WI38 (cell line): ENCODE results near the gene AGRN.
"Not testable (repeated sequence)": the region's sequence is repeated elsewhere in the genome, so short reads cannot be mapped to it uniquely, and the experiment has no call there.

Source experiments
- H3K4me3 ChIP-seq: 2 replicates; pipeline ENCODE4 v1.5.1; 2011; ENCODE audit warnings: low read depth, mild to moderate bottlenecking, control low read depth, low read length
- CTCF ChIP-seq: IDR thresholded peaks from 2 replicates; pipeline ENCODE4 v1.5.1; 2012; ENCODE audit warnings: low read depth, mild to moderate bottlenecking, control low read depth, low read length

Gene AGRN

GRCh38 chr1:983798-984475, 36.0 kb upstream of the AGRN start:
- peak; percentile 53 for TF ChIP-seq CTCF
- H3K4me3 ChIP-seq: 0 out of 2 replicates have a peak overlapping the region, but pooled peaks have one; percentile 32

GRCh38 chr1:984476-984814, 35.5 kb upstream of the AGRN start:
- TF ChIP-seq CTCF: no peak
- H3K4me3 ChIP-seq: 0 out of 2 replicates have a peak overlapping the region, but pooled peaks have one; percentile 32

GRCh38 chr1:985126-985525, 34.8 kb upstream of the AGRN start:
- TF ChIP-seq CTCF: no peak
- no peak overlapping the region for H3K4me3 ChIP-seq

DNA sequence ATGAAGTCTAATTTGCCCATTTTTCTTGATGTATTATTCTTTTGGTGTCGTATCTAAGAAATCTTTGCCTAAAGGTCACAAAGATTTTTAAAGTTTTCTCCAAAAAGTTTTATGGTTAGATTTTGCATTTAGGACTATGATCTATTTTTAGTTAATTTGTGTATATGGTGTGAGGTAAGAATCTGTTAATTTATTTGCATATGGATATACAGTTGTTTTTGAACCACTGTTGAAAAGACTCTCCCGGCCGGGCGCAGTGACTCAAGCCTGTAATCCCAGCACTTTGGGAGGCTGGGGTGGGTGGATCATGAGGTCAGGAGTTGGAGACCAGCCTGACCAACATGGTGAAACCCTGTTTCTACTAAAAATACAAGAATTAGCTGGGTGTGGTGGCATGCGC, 31.9 kb upstream of the AGRN start:
- not testable (repeated sequence) for H3K4me3 ChIP-seq

GRCh38 chr1:991275-991674, 28.6 kb upstream of the AGRN start:
- not testable (repeated sequence) for H3K4me3 ChIP-seq

- TF ChIP-seq CTCF: no peak
- H3K4me3 ChIP-seq: no peak overlapping the region
These were observed 28.0 kb upstream of the AGRN start for GRCh38 chr1:991895-992294.

GRCh38 chr1:992362-992761, 27.6 kb upstream of the AGRN start:
- TF ChIP-seq CTCF: no peak

GRCh38 chr1:993379-993995, 26.4 kb upstream of the AGRN start:
- no peak for TF ChIP-seq CTCF
- H3K4me3 ChIP-seq: no peak overlapping the region

More at GRCh38 chr1:992362-992761, 27.6 kb upstream of the AGRN start:
- no peak overlapping the region for H3K4me3 ChIP-seq

DNA sequence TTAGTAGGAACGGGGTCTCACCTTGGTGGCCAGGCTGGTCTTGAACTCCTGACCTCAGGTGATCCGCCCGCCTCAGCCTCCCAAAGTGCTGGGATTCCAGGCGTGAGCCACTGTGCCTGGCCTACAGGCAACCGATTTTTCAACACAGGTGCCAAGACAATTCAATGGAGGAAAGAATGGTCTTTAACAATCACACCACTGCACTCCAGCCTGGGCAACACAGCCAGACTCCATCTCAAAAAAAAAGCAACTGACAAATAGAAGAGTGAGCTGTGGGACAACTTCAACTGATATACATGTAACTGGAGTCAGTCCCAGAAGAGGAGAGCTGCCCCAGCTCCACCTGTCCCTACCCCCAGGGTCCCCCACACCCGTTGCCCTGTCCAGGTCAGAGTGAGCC, 25.4 kb upstream of the AGRN start:
- H3K4me3 ChIP-seq: not testable (repeated sequence)
